Fibroblast of skin of abdomen (primary cell): ENCODE measurements around the gene CDKN3. TPM values are rescaled to one million over a fixed set of nuclear protein-coding genes. Genes with fewer than 3 reads are reported as not detected.

Experiments
- DNase-seq: peaks from one replicate; pipeline ENCODE4 v3.0.0-alpha.2; 2013
- polyA plus RNA-seq, 2 experiments: library from polyadenylated mRNA; unstranded; fragments of 120-200 nt; gene quantifications; one replicate each; pipeline ENCODE4 v1.2.1, GENCODE V29; 2013; ENCODE audit not compliant: insufficient read length in 2 of 2

The CDKN3 gene, protein sequence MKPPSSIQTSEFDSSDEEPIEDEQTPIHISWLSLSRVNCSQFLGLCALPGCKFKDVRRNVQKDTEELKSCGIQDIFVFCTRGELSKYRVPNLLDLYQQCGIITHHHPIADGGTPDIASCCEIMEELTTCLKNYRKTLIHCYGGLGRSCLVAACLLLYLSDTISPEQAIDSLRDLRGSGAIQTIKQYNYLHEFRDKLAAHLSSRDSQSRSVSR
- polyA plus RNA-seq (2013, experiment 1 of 2; ENCODE audit: insufficient read length) = 31.5 TPM
- 29.1 TPM for polyA plus RNA-seq (2013, experiment 2 of 2; ENCODE audit: insufficient read length)

DNA sequence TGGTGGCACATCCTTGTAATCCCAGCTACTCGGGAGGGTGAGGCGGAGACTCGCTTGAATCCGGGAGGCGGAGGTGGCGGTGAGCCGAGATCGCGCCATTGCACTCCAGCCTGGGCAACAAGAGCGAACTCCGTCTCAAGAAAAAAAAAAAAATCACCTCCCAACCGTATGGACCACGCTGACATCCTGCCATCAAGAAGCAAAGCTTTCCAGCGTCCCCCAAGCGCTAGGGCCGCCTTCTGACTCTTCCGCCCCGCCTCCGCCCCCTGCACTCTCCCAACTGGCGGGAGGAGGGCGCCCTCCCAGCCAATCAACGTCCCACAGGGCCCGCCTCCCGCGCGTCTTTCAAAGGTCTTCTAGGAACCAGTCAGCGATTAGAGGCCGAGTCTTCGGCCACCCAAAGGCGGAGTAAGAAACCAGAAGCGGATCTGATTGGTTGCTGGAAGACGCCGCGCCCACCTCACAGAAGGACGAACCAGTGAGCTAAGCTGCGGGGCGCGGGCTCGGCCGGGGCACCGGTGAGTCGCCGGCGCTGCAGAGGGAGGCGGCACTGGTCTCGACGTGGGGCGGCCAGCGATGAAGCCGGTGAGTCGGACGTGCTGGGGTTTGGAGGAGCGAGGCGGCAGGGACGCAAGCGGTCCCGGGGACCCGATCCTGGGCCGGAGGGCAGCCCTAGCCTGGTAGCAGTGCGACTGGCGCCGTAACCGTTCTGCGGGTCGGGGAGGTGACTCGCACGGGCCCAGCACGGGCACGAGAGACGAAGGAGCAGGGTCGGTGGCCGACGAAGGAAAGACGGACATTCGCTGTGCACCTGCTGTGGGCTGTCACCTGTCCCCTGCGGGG lies at the start of gene CDKN3:
Gene CDKN3, plus strand, starts transcription at position 515 of the 843 bp plus-strand sequence. Its CDS starts 62 bp downstream, at position 577.
- peak; percentile 99 for DNase-seq

DNA sequence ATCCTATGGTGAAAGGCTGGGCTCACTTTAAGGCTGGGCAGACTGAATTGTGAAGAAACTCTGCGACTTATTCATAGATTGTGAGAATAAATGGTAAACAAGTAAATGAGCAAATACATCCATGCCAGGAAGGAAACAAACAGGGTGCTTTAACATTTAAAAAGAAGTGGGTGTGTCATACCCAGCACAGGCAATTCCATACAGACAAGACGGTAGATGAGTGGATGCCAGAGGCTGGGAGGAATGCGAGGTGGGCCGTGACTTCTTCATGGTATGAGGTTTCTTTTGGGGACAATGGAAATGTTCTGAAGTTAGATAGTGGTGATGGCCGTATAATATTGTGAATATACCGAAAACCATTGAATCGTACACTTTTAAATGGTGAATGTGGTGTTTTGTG lies 49.8 kb upstream of the CDKN3 start:
- DNase-seq = no peak

DNA sequence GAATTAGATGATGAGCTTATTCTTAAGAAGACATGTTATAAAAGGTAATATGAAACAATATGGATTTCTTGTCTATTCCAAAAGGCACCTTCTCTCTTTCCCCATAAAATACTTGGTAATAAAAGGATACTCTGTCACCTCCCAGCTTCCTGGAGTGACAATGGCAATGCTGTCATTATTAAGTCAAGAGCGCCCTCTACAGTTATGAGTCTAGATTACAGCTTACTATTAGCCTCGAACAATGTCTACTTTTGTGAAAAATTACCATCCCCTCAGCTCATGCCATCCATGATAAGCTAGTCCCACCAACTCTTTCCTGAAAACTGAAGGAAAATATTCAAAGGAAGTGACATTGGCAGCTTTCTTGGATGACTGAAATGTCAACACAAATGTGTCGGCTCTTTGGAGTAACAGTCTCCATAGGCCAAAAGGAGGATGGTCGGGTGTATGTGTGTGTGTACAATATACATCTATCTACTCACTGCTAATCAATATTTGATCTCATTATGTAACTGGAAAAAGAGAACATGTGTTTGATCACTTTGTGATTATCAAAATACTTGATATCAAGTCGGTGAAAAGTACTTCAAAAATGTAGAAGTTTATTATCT lies 48.7 kb upstream of the CDKN3 start:
- DNase-seq = peak; percentile 30

DNA sequence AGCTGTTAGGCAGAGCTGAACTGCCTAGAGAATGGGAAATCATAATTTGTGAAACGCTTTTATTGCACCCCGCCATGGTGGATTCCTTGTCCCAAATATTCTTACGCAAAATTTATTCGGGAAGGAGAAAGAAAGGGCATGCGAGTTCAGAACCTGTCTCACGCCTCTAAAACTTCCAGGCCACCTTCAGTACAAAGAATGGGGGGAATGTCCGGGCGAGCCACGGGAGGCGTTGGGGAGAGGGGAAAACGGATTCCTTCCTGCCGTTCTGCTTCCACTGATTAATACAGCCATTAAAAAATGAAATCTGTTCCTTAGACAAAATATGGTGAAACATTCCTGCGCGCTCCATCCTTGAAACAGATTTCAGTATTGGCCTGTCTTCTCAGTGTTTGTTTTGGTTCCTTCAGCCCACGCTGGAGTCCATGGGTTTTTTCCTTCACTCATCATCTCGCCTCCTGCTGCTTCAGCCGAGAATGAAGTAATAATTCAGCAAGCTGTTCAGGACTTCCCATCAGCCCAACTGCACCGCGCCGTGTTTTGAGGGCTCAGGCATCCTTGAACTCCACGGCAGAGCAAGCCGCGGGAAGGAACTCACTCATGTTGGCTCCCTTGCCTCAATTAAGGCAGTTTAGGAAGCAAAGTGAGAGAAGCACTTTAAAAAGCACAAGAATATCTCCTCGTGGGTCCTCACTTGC lies 47.7 kb upstream of the CDKN3 start:
- peak; percentile 39 for DNase-seq

DNA sequence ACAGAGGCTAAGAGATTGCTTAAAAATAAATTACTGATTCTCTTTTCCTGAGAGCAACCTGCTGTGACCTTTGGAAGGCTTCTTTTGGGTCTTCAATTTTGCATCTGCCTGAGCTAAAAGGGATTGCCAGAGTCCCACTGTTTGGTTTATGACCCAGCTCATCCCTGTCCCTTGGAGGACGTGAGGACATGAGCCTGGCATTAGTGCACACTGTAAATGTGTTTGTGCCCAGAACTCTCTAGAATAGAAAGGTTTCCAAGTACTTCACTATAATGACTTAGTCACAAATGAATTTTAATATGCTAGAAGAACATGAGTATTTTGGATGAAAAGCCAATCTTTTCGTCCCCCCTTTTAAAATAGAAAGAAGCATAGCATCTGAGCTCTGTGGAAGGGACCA lies 47.1 kb upstream of the CDKN3 start:
- no peak for DNase-seq

DNA sequence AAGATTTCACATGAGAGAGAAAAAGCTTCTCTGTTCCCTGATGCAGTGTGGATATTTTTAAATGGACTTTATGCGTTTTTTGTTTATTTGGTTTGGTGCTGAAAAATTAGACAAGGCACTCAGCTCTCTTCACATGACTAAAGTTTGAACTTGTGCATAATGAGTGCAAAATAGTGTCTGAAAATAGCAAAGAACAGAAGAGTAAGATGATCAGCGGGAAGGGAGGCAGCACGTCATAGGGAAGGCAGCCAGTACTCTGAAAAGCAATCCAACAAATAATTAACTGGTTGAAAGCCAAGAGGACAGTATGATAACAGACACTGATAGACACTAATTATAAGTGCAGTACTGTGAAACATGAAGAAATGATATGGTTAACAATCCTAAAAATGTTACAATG lies 46.6 kb upstream of the CDKN3 start:
- no peak for DNase-seq

DNA sequence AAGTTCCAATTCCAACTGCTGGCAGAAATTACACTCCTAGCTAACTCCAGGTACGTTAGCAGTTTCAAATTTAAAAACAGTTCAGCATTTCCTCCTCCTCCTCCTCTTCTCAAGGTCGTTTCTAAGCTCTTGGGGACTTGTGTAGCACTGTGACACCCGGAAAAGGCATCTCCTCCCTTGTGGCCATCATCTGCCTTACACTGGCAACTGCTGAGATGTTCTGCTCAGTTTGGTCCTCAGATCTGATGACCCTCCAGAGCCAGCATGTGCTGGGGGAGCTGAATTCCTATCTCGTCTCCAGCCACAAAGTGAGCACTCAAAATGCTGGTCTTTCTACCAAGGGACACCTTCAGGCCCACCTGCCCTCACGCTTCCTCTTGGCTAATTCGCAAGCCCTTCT lies 43.5 kb upstream of the CDKN3 start:
- no peak for DNase-seq

DNA sequence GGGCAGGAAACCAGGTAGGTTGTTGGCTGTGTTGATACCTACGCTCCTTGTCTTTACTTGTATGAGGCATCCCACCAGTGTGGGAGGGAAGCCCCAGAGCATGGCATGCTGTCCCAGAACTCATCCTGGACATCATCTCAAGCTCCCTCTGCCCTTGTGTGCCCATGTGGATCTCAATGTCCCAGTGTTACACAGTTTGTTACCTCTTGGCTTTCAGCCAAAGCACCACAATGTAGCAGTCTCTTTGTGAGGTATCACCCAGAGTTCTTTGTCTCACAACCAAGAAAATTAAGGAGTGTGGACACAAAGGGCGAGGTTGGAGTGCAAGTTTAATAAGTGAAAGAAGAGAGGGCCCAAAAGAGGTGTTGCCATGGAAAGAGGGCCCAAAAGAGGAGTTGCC lies 43.1 kb upstream of the CDKN3 start:
- no peak for DNase-seq

DNA sequence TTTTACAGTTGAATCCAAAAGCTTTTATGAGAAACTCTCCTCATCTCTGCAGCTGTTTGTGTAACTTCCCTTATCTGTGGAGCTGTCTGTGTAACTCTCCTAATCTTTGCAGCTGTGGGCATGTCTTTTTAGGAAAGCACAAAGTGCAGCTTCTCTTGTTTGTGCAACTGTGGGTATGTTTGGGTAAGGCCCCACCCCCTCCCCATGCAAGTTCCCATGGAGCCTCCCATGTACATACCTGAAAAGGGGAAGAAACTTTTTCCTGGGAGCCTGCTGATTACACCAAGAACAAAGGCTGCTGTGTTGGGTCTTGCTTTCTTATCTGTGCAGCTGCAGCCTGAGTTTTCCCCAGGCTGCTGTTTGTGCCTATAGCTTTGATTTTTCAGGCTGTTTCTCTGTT lies 42.7 kb upstream of the CDKN3 start:
- no peak for DNase-seq

DNA sequence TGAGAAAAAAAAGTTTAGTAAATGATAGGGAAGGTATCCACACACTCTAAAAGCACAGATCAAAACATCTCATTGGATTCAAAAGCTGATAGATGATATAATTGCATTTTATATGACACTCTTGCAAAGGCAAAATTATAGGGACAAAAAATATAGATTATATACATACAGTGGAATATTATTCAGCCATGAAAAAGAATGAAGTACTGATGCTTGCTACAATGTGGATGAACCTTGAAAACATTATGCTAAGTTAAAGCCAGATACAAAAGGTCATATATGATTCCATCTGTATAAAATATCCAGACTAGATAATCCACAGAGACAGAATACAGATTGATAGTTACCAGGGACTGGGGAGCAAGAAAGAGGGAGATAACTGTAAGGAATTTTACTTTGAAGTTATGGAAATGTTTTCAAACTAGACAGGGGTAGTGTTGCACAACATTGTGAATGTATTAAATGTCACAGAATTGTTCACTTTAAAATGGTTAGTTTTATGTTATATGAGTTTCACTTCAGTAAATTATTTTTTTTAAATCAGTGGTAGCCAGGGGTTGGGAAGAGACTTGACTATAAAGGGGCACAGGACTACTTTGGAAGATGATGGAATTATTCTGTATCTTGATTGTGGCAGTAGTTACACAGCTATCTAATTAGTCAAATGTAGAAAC lies 41.7 kb upstream of the CDKN3 start:
- DNase-seq = no peak

DNA sequence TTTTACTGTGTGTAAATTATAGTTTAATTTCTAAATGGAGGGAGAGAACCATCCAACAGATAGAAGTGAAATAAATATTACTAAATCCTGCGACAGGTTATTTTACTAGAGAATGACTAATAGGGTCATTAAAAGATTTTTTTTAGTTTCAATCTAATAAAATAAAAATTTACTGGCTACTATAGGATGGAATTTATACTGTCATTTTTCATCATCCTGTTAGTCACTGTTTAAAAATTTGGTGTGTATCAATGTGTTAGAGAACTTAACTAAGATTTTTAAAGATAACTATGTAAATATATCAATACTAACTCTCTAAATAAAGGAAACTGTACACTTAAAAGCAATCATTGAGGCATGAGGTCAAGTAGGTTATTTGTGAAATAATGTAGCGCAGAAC lies 41.1 kb upstream of the CDKN3 start:
- DNase-seq = peak; percentile 17

DNA sequence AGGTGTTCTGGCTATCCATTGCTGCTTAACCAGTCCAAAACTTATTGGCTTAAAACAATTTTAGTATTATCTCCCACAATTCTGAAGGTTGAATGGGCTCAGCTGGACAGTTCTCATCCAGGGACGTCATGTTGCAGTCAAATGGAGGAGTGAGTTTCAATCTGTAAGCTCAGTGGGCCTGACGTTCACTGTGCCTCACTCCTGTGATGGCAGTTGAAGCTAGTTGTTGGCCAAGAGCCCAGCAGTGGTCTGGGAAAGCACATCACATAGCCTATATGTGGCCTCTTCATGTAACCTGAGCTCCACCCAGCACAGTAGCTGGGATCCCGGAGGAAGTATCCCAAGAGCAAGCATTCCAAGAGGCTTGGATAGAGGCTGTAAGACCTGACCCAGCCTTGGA lies 40.6 kb upstream of the CDKN3 start:
- peak; percentile 60 for DNase-seq

DNA sequence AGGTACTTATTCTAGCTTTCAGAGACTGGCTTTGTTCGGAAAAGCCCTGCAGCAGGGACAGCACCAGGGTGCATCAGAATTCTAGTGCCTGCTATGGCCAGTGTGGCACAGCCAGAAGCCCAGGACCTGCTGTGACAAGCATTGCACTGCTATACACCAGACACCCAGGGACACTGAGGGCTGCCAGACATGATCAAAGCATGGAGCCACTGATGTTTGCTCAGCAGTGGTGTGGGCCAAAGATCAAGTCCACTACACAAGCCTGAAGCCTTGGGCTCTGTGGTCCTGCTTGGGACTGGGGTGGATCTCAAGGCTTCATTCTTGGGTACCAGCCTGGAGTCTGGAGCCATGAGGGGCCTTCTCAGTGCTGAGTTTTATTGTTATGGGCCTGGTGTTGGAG lies 36.1 kb upstream of the CDKN3 start:
- DNase-seq = no peak

DNA sequence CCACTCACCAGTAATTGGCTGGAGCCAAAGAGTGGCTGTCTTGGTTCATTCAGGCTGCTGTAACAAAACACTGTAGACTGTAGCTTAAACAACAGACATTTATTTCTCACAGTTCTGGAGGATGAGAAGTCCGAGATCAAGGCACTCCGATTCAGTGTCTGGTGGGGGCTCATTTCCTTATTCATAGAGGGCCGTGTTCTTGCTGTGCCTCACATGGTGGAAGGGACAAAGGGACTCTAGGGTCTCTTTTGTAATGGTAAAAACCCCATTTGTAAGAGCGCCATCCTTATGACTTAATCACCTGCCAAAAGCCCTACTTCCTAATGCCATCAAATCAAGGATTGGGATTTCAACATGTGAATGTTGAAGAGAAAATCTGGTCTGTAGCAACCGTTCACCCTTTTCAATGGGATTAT lies 34.7 kb upstream of the CDKN3 start:
- DNase-seq = no peak

DNA sequence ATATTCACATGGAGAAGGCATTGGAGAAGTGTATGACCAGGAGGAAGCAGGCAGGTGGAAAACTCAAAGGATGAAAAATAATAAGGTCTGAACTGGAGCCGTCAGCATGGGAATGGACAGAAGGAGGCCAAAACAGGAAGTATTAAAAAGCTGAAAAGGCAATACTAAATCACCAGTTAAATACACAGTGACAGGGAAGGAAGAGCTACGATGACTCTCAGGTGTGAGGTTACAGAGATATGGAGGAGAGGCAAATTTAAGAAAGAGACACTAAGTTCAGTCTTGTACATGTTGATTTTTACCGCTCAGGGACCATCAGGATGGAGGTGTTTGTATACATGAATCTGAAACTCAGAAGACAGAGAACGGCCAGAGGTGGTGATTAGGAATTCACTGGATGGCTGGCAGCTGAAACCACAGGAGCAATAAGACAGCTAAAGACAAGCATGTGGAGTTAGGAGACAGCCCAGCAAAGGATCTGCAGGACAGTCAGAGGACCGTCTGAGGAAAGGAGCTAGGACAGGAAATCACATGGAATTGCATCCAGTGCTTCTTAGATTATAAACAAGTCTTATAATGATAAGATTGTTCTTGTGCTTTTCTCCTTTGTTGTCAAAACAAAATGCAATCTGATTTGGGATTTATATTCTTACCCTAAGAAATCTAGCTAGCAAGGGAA lies 33.9 kb upstream of the CDKN3 start:
- DNase-seq = no peak

DNA sequence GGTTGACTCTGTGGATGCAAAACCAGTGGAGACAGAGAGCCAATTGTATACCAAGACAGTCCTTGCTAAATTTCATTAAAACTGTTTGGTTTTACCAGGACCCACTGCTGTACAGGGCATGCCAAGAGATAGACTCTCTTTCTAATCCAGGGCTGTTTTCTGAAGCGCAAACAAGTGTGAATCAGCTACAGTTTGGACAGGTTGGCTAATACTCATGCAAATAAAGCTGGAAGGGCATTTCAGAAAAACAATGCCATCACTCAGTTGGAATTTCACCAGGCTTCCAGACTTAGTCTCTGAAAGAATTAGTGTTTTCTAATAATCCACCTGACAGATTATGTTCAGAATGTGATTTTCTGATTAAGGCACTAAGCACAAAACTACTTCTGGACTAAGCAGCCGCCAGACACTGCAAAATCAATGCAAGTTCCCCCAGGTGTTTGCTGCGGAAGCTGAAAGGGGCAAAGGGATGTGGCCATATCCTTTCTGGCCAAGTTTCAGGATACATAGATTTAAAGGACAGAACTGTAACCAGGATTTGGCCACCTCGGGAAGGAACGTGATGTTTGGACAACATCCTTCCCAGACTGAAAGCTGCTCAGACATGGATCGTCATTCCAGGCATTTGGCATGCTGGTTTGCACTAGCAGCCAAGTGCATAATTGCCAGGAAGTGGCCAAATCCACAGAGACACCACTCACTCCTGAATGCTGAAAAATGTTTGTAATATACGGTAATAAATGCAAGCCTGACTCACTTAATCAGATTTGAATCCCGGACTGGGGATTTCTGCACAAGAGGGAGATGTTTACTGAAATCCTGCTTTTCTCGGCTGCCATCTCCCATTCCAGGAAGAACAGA lies 32.0 kb upstream of the CDKN3 start:
- DNase-seq = peak; percentile 84

DNA sequence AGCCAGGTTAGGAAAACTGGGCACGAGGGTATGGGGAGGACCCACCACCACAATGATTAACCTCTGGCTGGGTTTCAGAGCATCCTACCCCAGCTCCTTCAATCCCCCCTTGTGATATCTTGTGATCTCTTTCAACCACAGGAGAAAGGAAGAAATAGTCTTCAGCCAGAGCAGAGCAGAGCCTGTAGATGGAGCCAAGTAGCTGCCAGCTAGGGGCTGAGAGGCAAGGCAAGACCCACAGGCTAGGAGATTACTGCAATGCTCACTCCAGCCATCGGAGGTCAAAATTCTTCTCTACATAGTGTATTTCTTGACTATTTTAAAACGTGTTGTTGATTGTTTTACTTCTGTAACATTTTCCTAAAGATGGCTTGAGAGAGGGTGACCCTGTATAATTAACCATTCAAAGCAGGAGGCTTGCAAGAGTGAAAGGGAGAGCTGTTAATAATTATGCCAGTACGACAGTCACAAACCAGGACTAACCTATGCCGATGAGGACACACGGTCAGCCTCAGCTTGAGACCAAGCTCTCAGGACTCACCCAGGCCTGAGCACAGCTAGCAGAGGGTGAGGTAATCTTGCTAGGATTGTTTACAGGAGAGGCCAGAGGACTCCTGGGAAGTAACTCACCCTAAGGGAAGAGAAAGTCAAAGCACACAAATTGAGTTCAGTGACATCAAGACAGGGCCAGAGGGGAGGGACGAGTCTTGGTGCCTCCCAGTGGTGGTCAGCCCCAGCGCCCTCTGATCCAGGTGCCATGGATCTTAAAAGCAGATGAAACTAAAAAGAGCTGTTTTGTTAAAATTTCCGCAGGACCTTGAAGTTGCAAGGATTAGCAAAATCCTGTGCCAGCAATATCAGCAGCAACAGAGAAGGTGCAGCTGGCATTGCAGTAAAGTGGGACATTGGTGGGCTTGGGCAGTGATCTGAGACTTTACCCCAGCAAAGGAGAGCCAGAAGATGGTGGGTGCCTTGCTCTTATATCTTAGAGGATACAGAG lies 29.8 kb upstream of the CDKN3 start:
- peak; percentile 75 for DNase-seq

DNA sequence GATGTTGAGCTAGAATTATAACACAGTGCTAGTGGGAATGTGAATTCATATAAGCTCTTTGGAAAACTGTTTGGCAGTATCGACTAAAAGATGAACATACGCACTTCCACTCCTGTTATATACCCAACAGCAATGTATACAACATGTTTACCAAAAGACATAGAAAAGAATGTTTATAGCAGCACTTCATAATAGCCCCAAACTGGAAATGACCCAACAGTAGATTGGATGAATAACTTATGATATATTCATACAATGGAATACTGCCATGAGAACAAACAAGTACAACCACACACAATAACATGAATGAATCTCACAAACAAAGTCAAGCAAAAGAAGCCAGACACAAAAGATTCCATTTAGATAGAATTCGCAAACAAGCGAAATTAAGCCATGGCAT lies 28.5 kb upstream of the CDKN3 start:
- DNase-seq = no peak

DNA sequence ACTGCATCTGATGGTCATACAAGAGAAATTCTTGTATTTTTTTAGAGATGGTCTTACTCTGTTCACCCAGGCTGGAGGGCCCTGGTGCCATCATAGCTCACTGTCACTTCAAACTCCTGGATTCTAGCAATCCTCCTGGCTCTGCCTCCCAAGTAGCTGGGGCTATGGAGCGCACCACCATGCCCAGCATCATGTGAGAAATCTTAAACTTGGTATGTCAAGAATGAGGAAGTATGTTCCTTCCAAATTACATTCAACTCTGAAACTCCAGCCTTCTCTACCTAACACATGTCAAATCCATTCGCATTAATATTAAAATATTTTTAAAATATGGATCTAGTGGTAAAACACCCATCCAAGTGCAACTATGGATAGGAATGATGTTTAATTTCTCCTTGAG lies 27.5 kb upstream of the CDKN3 start:
- DNase-seq = no peak
